GM13977 (cell line): Measurements from ENCODE around the gene C20orf173.
A peak's percentile ranks its signal among the peaks of the same experiment; 100 is the strongest.

Source experiments
- DNase-seq: peaks from one replicate; pipeline ENCODE4 v3.0.0; 2012; ENCODE audit warnings: low spot score
- in situ Hi-C: fragments of 300-500 bp; cut with MboI; formaldehyde crosslinking; loops from one replicate; pipeline ENCODE4 v1.12.0; 2022; ENCODE audit warnings: low sequenced_read_pairs, low pct_unique_long_range_greater_than_20kb, mixed read lengths, inconsistent platforms; ENCODE audit not compliant: unreplicated experiment
- TF ChIP-seq, protein P1 (sequence below): IDR thresholded peaks from 2 replicates; pipeline ENCODE4 v1.5.1; 2012; ENCODE audit warnings: mild to moderate bottlenecking, control low read depth; ENCODE audit not compliant: insufficient read depth; ENCODE audit errors: extremely low read depth, missing control alignments

C20orf173 gene

GRCh38 chr20:35490736-35491181 lies 38.7 kb downstream of the C20orf173 start:
- in situ Hi-C loops, result no loop called here
- DNase-seq, result peak; percentile 84
- TF ChIP-seq, protein P1, sequence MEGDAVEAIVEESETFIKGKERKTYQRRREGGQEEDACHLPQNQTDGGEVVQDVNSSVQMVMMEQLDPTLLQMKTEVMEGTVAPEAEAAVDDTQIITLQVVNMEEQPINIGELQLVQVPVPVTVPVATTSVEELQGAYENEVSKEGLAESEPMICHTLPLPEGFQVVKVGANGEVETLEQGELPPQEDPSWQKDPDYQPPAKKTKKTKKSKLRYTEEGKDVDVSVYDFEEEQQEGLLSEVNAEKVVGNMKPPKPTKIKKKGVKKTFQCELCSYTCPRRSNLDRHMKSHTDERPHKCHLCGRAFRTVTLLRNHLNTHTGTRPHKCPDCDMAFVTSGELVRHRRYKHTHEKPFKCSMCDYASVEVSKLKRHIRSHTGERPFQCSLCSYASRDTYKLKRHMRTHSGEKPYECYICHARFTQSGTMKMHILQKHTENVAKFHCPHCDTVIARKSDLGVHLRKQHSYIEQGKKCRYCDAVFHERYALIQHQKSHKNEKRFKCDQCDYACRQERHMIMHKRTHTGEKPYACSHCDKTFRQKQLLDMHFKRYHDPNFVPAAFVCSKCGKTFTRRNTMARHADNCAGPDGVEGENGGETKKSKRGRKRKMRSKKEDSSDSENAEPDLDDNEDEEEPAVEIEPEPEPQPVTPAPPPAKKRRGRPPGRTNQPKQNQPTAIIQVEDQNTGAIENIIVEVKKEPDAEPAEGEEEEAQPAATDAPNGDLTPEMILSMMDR, result no peak

DNA sequence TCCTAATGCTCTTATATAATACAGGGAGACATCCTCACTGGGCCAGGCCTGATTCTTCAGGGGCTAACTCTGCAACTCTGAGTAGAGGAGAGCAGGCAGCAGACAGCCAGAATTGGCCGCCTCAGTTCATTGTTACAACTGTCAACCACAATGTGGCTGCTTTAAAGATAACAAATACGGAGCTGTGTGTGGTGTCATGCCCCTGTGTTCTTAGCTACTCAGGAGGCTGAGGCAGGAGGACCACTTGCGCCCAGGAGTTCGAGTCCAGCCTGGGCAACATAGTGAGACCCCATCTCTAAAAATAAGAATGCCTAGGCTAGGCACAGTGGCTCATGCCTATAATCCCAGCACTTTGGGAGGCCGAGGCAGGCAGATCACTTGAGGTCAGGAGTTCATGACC lies 39.7 kb downstream of the C20orf173 start:
- in situ Hi-C loops, result no loop called here
- TF ChIP-seq, protein P1, result no peak
- no peak for DNase-seq

GRCh38 chr20:35487479-35487878 lies 42.0 kb downstream of the C20orf173 start:
- in situ Hi-C loops, result no loop called here
- TF ChIP-seq, protein P1, result no peak
- no peak for DNase-seq

DNA sequence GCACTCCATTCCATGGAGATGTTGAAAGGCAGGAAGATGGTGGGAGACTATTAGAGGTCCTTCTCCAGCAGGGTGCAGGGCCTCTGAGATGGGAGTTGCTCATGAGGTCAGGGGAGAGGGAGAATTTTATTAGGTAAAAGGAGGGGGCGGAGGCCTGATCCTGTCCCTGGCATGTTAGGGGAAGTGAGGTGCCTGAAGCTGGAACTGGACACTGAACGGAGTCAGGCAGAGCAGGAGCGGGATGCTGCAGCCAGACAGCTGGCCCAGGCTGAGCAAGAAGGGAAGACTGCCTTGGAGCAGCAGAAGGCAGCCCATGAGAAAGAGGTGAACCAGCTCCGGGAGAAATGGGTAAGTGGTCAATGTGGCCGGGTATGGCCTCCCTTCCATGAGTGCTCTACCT lies 49.7 kb downstream of the C20orf173 start:
- DNase-seq, result no peak
- in situ Hi-C loops, result no loop called here
- TF ChIP-seq, protein P1, result no peak

DNA sequence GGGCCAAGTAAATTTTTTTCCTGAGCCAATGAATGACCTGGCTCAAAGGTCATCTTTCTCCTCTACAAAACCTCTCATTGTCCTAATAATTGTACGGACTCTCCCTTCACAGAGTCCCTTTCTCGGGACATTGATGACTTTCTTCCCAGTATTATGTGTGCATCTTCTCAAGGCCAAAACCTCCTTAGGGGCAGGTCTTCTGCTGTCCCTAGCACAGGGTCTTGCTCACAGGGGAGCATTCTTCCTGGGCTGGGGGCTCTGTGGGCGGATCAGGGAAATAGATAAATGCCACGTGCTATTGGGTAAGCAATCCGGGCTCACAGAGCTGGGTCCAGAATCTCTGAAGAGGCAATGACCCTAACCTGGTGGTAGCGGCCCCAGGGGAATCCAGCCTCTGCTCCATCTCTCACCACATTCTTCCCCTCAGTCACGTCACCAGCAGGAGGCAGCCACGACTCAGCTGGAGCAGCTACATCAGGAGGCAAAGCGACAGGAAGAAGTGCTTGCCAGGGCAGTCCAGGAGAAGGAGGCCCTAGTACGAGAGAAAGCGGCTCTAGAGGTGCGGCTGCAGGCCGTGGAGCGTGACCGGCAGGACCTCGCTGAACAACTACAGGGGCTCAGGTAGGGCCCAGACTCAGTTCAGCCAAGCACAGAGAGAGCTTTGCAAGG lies 50.5 kb downstream of the C20orf173 start:
- in situ Hi-C loops, result no loop called here
- TF ChIP-seq, protein P1, result peak; percentile 24
- no peak for DNase-seq
